GM12891 (cell line): Measurements from ENCODE around the gene NLRX1. TPM values are rescaled to one million over a fixed set of nuclear protein-coding genes. Genes with fewer than 3 reads are reported as not detected.

ENCODE experiments used
- DNase-seq: peaks from one replicate; pipeline ENCODE4 v3.0.0; 2011; ENCODE audit warnings: low spot score; ENCODE audit not compliant: insufficient read length
- FAIRE-seq: peaks from 2 replicates; lab custom pipeline; 2011; peaks lifted over from hg19 to GRCh38; lab: Jason Lieb, UNC
- PAX5 ChIP-seq: IDR thresholded peaks from 2 replicates; pipeline ENCODE4 v1.6.1; 2011; ENCODE audit warnings: low read length, moderate library complexity, mild to moderate bottlenecking; ENCODE audit not compliant: insufficient read depth, severe bottlenecking
- POLR2A ChIP-seq: IDR thresholded peaks from 2 replicates; pipeline ENCODE4 v1.6.1; 2011; ENCODE audit warnings: low read depth, low read length, control low read depth
- POLR2AphosphoS5 ChIP-seq: IDR thresholded peaks from 2 replicates; pipeline ENCODE4 v1.6.1; 2011; ENCODE audit warnings: low read depth, low read length, control low read depth
- POU2F2 ChIP-seq: IDR thresholded peaks from 2 replicates; pipeline ENCODE4 v1.6.1; 2011; ENCODE audit warnings: low read depth, mild to moderate bottlenecking, control low read depth, low read length, moderate library complexity
- SPI1 ChIP-seq: IDR thresholded peaks from 2 replicates; pipeline ENCODE4 v1.6.1; 2011; ENCODE audit warnings: low read depth, low read length, control low read depth
- TAF1 ChIP-seq: IDR thresholded peaks from 2 replicates; pipeline ENCODE4 v1.6.1; 2011; ENCODE audit warnings: low read depth, low read length, control low read depth
- polyA plus RNA-seq: library from polyadenylated mRNA; unstranded; fragments of >200 nt; gene quantifications from one replicate; pipeline ENCODE4 v1.2.1, GENCODE V29; 2012; ENCODE audit warnings: low read depth, missing spikeins, inconsistent platforms; ENCODE audit not compliant: missing spikeins

Gene NLRX1
- polyA plus RNA-seq = 8.2 TPM

- DNase-seq (peak; percentile 97), FAIRE-seq (peak; percentile 78)
- TF ChIP-seq POLR2A (peak; percentile 35; the same call in 1 of the 2 replicates), POU2F2 (no peak), TAF1 (peak; percentile 18; the same call in 1 of the 2 replicates), POLR2AphosphoS5 (no peak), PAX5 (no peak), SPI1 (no peak)
Measured at GRCh38 chr11:119168471-119169281, at the start of gene NLRX1. Gene NLRX1 (plus strand): TSS chr11:119168725. CDS start chr11:119171404, 2,679 bp downstream.

- FAIRE-seq = no peak
- TF ChIP-seq POLR2A (no peak), POU2F2 (no peak), SPI1 (no peak)
Measured at GRCh38 chr11:119118946-119119345, 49.6 kb upstream of the NLRX1 start.

GRCh38 chr11:119120639-119121007 is 47.9 kb upstream of the NLRX1 start:
- DNase-seq (no peak), FAIRE-seq (no peak)
- TF ChIP-seq TAF1 = no peak
- no peak for TF ChIP-seq POLR2AphosphoS5
- TF ChIP-seq SPI1 = no peak
- TF ChIP-seq PAX5 = no peak
- TF ChIP-seq POLR2A = no peak
- TF ChIP-seq POU2F2 = no peak

More at GRCh38 chr11:119118946-119119345, 49.6 kb upstream of the NLRX1 start:
- DNase-seq = no peak

- DNase-seq (peak; percentile 97), FAIRE-seq (peak; percentile 100)
- TF ChIP-seq SPI1 (peak; percentile 34; the same call in 1 of the 2 replicates), POLR2AphosphoS5 (peak; percentile 67), PAX5 (no peak), POLR2A (peak; percentile 64; the same call in 1 of the 2 replicates), TAF1 (peak; percentile 72), POU2F2 (no peak)
Measured at GRCh38 chr11:119121008-119121810, 47.3 kb upstream of the NLRX1 start, which contains the start of gene HINFP. Gene HINFP (plus strand): TSS chr11:119121580. CDS start chr11:119126945, 5,365 bp downstream.

GRCh38 chr11:119121811-119122124 is 46.8 kb upstream of the NLRX1 start:
- TF ChIP-seq POLR2AphosphoS5 (no peak), POU2F2 (no peak), SPI1 (no peak), PAX5 (no peak), TAF1 (no peak), POLR2A (no peak)
- DNase-seq (no peak), FAIRE-seq (no peak)

- no peak for TF ChIP-seq POU2F2
- no peak for TF ChIP-seq POLR2AphosphoS5
- DNase-seq (no peak), FAIRE-seq (no peak)
Measured at GRCh38 chr11:119125821-119126220, 42.7 kb upstream of the NLRX1 start.

- FAIRE-seq (no peak), DNase-seq (no peak)
- TF ChIP-seq SPI1 (no peak), POLR2AphosphoS5 (no peak), POU2F2 (no peak), POLR2A (no peak), PAX5 (no peak), TAF1 (no peak)
Measured at GRCh38 chr11:119126675-119127268, 41.8 kb upstream of the NLRX1 start.

GRCh38 chr11:119130662-119131061 is 37.9 kb upstream of the NLRX1 start:
- FAIRE-seq (no peak), DNase-seq (no peak)
- TF ChIP-seq POLR2A = no peak
- TF ChIP-seq POLR2AphosphoS5 = no peak
- TF ChIP-seq TAF1 = no peak
- TF ChIP-seq POU2F2 = no peak
- no peak for TF ChIP-seq SPI1
- no peak for TF ChIP-seq PAX5
